Natural killer cell (primary cell): ENCODE data around the gene AKT1. TPM values are rescaled to one million over a fixed set of nuclear protein-coding genes. Genes with fewer than 3 reads are reported as not detected.

Source experiments
- ATAC-seq, 3 donors: fragments of 150-1000 bp in 2 of 3; fragments of 200-7000 bp in 1 of 3; cut with Tn5 transposase; 1 replicate in 1 of 3; 2 replicates in 2 of 3; pipeline ENCODE4 v1.10.0; 2021; ENCODE audit warnings: mild to moderate bottlenecking in 2 of 3, moderate library complexity in 2 of 3
- DNase-seq, 2 donors: peaks; one replicate each; pipeline versions ENCODE4 v3.0.0 to v3.0.0-alpha.2; 2013 to 2021; ENCODE audit warnings: mixed read lengths in 1 of 2
- H3K27ac ChIP-seq: one replicate; pipeline ENCODE4 v1.5.1; 2013; ENCODE audit warnings: mild to moderate bottlenecking, low read length
- H3K27me3 ChIP-seq: one replicate; pipeline ENCODE4 v1.6.1; 2013; ENCODE audit warnings: low read length; ENCODE audit not compliant: control insufficient read depth, insufficient read depth
- H3K36me3 ChIP-seq: one replicate; pipeline ENCODE4 v1.6.1; 2013; ENCODE audit warnings: low read length; ENCODE audit not compliant: control insufficient read depth, insufficient read depth
- H3K4me1 ChIP-seq: one replicate; pipeline ENCODE4 v1.6.1; 2013; ENCODE audit warnings: low read length; ENCODE audit not compliant: control insufficient read depth, insufficient read depth
- H3K4me3 ChIP-seq: one replicate; pipeline ENCODE4 v1.5.1; 2013; ENCODE audit warnings: low read length
- H3K9me3 ChIP-seq: one replicate; pipeline ENCODE4 v1.6.1; 2013; ENCODE audit warnings: low read length; ENCODE audit not compliant: control insufficient read depth, insufficient read depth
- H3K27ac Mint-ChIP-seq, 2 donors: one replicate each; pipeline ENCODE4 v1.8.0; 2022; ENCODE audit warnings: mild to moderate bottlenecking in 2 of 2, mixed read lengths in 2 of 2, moderate library complexity in 1 of 2
- H3K27me3 Mint-ChIP-seq, 2 donors: one replicate each; pipeline ENCODE4 v1.8.0; 2022; ENCODE audit warnings: low read depth in 2 of 2, mixed read lengths in 2 of 2
- H3K36me3 Mint-ChIP-seq: one replicate; pipeline ENCODE4 v1.8.0; 2022; ENCODE audit warnings: mixed read lengths
- H3K4me1 Mint-ChIP-seq, 2 donors: one replicate each; pipeline ENCODE4 v1.8.0; 2022; ENCODE audit warnings: mixed read lengths in 2 of 2
- H3K4me3 Mint-ChIP-seq: one replicate; pipeline ENCODE4 v1.8.0; 2022; ENCODE audit warnings: mild to moderate bottlenecking, moderate library complexity, mixed read lengths
- H3K9me3 Mint-ChIP-seq, 2 donors: one replicate each; pipeline ENCODE4 v1.8.0; 2022; ENCODE audit warnings: mixed read lengths in 2 of 2
- WGBS: methylation state at CpG from one replicate; pipeline ENCODE4 v1.1.7; 2013; ENCODE audit warnings: missing lambda C conversion rate; ENCODE audit not compliant: insufficient coverage; 5-methylcytosine and 5-hydroxymethylcytosine counted together
- intact Hi-C: fragments of 100-400 bp; cut with micrococcal nuclease; formaldehyde crosslinking; loops from one replicate; pipeline ENCODE4 v1.14.2; 2022
- total RNA-seq, 4 donors: library from RNA; stranded (reverse); fragments of 120-200 nt in 1 of 4; gene quantifications; one replicate each; pipeline versions ENCODE4 v1.2.3 to v1.2.4, GENCODE V29; 2013 to 2022
- TF ChIP-seq, protein P1 (sequence below): fragments of 200-600 bp; IDR thresholded peaks from one replicate; pipeline ENCODE4 v1.8.0; 2022; ENCODE audit warnings: antibody characterized with exemption

AKT1 gene
- total RNA-seq, 3 donors from 2014 or later (not counting 1 experiment from before 2014, with no cell fraction given): 152 to 163 (median 153) TPM

DNA sequence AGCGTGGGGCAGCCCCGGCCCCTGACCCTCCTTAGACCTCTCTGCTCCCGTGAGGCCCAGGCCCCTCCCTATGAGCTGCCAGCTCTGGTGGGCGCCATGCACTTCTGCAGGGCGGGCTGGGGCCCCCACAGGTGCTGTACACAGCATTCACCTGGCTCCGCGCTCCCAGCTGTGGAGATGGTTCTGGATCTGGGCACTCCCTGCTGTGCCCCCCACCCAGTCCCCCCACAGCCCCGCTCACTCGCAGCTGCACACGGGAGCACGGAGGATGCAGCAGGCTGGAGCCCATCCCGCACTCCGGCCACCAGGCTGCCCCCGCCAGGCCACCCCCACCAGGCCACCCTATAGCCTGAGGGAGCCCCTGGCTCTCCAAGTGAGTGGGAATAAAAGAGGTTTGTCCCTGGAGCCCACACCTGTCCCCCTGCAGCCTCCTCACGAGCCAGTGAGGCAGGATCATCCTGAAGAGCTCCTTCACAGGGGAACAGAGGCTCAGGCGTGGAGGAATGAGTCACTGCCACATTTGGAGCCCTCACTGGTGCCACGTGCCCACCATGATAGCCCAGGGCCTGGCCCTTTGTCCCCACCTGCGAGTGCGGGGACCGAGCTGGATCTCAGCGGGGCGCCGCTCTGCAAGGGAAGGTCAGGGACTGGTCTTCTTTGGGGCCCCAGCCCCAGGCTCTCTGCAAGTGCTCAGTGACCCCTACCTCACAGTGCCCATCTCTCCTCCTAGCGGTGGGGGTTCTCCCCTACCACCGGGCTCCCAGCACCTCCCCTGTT, 69.6 kb downstream of the AKT1 start:
- H3K4me3 Mint-ChIP-seq: peak overlapping the region; percentile 61
- Histone ChIP-seq H3K27ac (no peak overlapping the region), H3K4me1 (peaks cover 11% of the 10 kb centered on the region), H3K4me3 (no peak overlapping the region), H3K9me3 (no peaks in the 10 kb centered on the region), H3K27me3 (no peaks in the 10 kb centered on the region), H3K36me3 (no peaks in the 10 kb centered on the region)
- H3K27me3 Mint-ChIP-seq: peaks cover 0 to 5% of the 10 kb centered on the region in 2 donors
- H3K36me3 Mint-ChIP-seq: no peaks in the 10 kb centered on the region
- no peaks in the 10 kb centered on the region for H3K9me3 Mint-ChIP-seq
- TF ChIP-seq, protein P1, sequence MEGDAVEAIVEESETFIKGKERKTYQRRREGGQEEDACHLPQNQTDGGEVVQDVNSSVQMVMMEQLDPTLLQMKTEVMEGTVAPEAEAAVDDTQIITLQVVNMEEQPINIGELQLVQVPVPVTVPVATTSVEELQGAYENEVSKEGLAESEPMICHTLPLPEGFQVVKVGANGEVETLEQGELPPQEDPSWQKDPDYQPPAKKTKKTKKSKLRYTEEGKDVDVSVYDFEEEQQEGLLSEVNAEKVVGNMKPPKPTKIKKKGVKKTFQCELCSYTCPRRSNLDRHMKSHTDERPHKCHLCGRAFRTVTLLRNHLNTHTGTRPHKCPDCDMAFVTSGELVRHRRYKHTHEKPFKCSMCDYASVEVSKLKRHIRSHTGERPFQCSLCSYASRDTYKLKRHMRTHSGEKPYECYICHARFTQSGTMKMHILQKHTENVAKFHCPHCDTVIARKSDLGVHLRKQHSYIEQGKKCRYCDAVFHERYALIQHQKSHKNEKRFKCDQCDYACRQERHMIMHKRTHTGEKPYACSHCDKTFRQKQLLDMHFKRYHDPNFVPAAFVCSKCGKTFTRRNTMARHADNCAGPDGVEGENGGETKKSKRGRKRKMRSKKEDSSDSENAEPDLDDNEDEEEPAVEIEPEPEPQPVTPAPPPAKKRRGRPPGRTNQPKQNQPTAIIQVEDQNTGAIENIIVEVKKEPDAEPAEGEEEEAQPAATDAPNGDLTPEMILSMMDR: no peak
- intact Hi-C loops: no loop called here
- no peak for ATAC-seq
- H3K27ac Mint-ChIP-seq: no peak overlapping the region
- H3K4me1 Mint-ChIP-seq: peaks cover 0 to 14% of the 10 kb centered on the region in 2 donors
- 92% methylated on average over 25 of the region's 25 CpGs for WGBS
- DNase-seq: no peak

DNA sequence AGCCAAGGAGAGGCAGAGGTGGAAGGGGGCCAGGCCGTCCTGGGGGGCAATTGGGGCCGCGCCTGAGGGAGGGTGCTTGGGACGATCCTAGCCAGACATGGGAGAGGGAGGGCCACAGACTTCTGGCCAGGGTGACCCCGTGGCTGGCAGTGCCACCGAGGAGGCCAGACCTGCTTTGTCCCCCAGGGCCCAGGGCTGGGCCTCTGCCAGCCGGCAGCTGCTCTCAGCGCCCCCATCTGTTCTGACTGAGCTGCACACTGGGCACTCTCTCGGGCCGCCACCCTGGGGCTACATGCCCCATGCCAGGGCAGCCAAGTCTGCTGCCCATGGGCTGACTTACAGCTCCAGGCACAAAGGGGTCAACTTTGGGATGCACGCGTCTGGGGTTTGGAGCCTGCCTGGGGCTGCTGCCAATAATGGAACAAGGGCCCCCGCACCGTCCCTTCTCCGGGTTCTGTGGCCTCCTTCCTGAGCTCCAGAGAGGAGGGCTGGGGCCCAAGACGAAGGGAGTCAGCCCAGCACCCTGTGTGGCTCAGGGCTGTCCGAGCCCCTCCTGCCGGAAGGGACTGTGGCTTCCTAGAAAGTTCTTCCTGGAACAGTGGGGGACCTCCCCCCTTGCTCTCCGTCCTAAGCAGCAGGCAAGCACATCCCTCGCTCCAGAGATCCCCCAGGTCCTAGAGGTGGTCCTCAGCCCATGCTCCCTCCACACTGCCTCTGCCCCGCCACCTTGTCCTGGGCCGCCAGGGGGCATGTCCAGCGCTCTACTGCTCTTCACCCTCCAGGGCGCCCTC, 70.4 kb downstream of the AKT1 start:
- H3K4me3 Mint-ChIP-seq: peak overlapping the region; percentile 61
- H3K27me3 Mint-ChIP-seq: peaks cover 0 to 5% of the 10 kb centered on the region in 2 donors
- Histone ChIP-seq H3K9me3 (no peaks in the 10 kb centered on the region), H3K27me3 (no peaks in the 10 kb centered on the region), H3K27ac (no peak overlapping the region), H3K36me3 (no peaks in the 10 kb centered on the region), H3K4me3 (no peak overlapping the region), H3K4me1 (peaks cover 11% of the 10 kb centered on the region)
- TF ChIP-seq, protein P1: no peak
- 73% methylated on average over 24 of the region's 24 CpGs for WGBS
- H3K36me3 Mint-ChIP-seq: no peaks in the 10 kb centered on the region
- H3K4me1 Mint-ChIP-seq: peaks cover 0 to 14% of the 10 kb centered on the region in 2 donors
- ATAC-seq: no peak
- no peak for DNase-seq
- no peak overlapping the region for H3K27ac Mint-ChIP-seq
- intact Hi-C loops: loop anchor here (1.0 kb wide), 1 partner anchor 28 kb away; the partner anchor contains the start of gene SIVA1
- no peaks in the 10 kb centered on the region for H3K9me3 Mint-ChIP-seq

DNA sequence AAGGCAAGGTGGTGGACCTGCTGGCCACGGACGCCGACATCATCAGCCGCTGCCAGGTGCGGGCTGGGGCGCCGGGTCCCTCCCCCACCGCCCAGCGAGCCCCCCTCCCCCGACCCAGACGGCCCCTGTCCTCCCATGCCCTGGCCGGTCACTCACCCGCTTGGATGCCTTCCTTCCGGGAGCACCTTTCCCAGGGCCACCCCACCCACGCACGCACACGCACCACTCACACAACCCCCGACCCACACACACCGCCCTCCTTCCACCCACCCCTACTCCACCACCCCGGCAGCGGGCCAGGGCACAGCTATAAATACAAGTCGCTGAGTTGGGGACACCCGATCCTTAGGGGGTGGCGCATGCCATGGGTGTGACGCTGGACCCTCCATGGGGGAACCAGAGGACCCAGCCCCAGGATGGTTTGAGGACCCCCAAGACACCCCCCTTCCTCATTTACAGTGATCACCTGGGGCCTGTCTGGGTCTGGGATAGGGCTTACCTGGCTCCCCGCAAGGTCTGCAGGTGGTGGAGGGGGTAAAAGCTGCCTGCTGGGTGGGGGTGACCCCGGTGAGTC, 71.1 kb downstream of the AKT1 start:
- no peak overlapping the region for H3K27ac ChIP-seq
- H3K36me3 Mint-ChIP-seq: no peaks in the 10 kb centered on the region
- H3K27me3 ChIP-seq: no peaks in the 10 kb centered on the region
- no peaks in the 10 kb centered on the region for H3K9me3 ChIP-seq
- no peaks in the 10 kb centered on the region for H3K36me3 ChIP-seq
- TF ChIP-seq, protein P1: no peak
- ATAC-seq: peak in 2 of 3 donors; percentile 5 to 13
- H3K4me3 ChIP-seq: peak overlapping the region; percentile 17
- no peaks in the 10 kb centered on the region for H3K9me3 Mint-ChIP-seq
- H3K27ac Mint-ChIP-seq: no peak overlapping the region
- H3K4me1 Mint-ChIP-seq: peaks cover 0 to 14% of the 10 kb centered on the region in 2 donors
- 7% methylated on average over 27 of the region's 27 CpGs for WGBS
- intact Hi-C loops: loop anchor here (1.0 kb wide), 1 partner anchor 29 kb away; the partner anchor contains the start of gene SIVA1
- peak overlapping the region; percentile 35 for H3K4me3 Mint-ChIP-seq
- peak in 1 of 2 donors; percentile 39 for DNase-seq
- peaks cover 11% of the 10 kb centered on the region for H3K4me1 ChIP-seq
- H3K27me3 Mint-ChIP-seq: peaks cover 0 to 5% of the 10 kb centered on the region in 2 donors
